DOHH2 (cell line): ENCODE measurements around the gene PTCRA.

Source experiments
- EZH2phosphoT487 ChIP-seq: fragments of 200-600 bp; sonication (generic); IDR thresholded peaks from 2 replicates; pipeline ENCODE4 v1.6.1; 2017; ENCODE audit warnings: borderline replicate concordance, mild to moderate bottlenecking, antibody characterized with exemption, low read length, moderate library complexity, mixed read lengths
- TF ChIP-seq, protein P1 (sequence below): fragments of 200-600 bp; sonication (generic); IDR thresholded peaks from one replicate; pipeline ENCODE4 v1.5.1; 2014; ENCODE audit warnings: antibody characterized with exemption, mild to moderate bottlenecking, low read depth, low read length; ENCODE audit not compliant: poor library complexity, severe bottlenecking

DNA sequence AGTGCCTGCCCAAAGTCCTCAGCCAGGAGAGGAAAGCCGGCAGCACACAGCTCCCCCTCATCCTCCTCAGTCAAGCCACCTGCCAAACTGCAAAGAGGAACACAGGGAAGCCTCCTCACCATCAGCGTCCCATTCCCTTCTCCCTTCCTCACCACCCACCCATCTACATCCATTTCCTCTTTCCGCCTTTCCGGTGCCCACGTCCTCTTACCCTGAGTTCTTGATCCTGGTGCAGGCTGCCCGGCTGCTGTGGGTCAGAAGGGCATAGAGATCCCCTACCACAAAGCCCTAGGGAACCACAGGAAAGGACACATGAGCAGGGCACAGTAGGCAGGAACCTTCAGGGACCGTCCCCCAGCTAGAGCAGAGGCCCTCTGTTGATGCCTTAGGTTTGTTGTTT, 50.7 kb downstream of the PTCRA start:
- TF ChIP-seq, protein P1, sequence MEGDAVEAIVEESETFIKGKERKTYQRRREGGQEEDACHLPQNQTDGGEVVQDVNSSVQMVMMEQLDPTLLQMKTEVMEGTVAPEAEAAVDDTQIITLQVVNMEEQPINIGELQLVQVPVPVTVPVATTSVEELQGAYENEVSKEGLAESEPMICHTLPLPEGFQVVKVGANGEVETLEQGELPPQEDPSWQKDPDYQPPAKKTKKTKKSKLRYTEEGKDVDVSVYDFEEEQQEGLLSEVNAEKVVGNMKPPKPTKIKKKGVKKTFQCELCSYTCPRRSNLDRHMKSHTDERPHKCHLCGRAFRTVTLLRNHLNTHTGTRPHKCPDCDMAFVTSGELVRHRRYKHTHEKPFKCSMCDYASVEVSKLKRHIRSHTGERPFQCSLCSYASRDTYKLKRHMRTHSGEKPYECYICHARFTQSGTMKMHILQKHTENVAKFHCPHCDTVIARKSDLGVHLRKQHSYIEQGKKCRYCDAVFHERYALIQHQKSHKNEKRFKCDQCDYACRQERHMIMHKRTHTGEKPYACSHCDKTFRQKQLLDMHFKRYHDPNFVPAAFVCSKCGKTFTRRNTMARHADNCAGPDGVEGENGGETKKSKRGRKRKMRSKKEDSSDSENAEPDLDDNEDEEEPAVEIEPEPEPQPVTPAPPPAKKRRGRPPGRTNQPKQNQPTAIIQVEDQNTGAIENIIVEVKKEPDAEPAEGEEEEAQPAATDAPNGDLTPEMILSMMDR: no peak
- no peak for TF ChIP-seq EZH2phosphoT487
